IMR-90 (cell line): Measurements from ENCODE around the gene SPAG5. TPM values are rescaled to one million over a fixed set of nuclear protein-coding genes. Genes with fewer than 3 reads are reported as not detected.

Source experiments
- ATAC-seq: fragments of 200-7000 bp; cut with Tn5 transposase; 2 replicates; pipeline ENCODE4 v1.9.1; 2020; ENCODE audit warnings: low read depth, mild to moderate bottlenecking, moderate library complexity
- BruUV-seq: library from RNA; stranded (reverse); fragments of 400-500 nt; replicated peaks from 2 replicates; lab custom pipeline; 2021; lab: Mats Ljungman, UMichigan
- CTCF ChIA-PET: fragments of 300-600 bp; formaldehyde crosslinking; extraction: SDS; loops from one replicate; lab custom pipeline; 2021; ENCODE audit warnings: antibody characterized with exemption; lab: Yijun Ruan, JAX
- POLR2A ChIA-PET: fragments of 300-600 bp; sonication (Branson Sonifier 250); formaldehyde crosslinking; loops from one replicate; lab custom pipeline; 2022; ENCODE audit warnings: antibody characterized with exemption; ENCODE audit not compliant: unreplicated experiment; lab: Charles Lee
- DNase-seq: peaks from one replicate; pipeline ENCODE4 v3.0.0; 2013
- H2AFZ ChIP-seq: replicated peaks from 2 replicates; pipeline ENCODE3; 2013; ENCODE audit warnings: low read length, mild to moderate bottlenecking; ENCODE audit not compliant: poor library complexity
- H2AK5ac ChIP-seq: 2 replicates; pipeline ENCODE4 v1.6.1; 2013; ENCODE audit warnings: low read depth, low read length, inconsistent platforms
- H2AK9ac ChIP-seq: replicated peaks from 2 replicates; pipeline ENCODE3; 2013; ENCODE audit warnings: mild to moderate bottlenecking, low read depth, low read length, moderate library complexity; ENCODE audit not compliant: poor library complexity
- H2BK120ac ChIP-seq: 2 replicates; pipeline ENCODE4 v1.6.1; 2013; ENCODE audit warnings: low read depth, low read length, inconsistent platforms
- H2BK15ac ChIP-seq: 3 replicates; pipeline ENCODE4 v1.6.1; 2013; ENCODE audit warnings: low read depth, low read length, inconsistent platforms
- H2BK20ac ChIP-seq: 2 replicates; pipeline ENCODE4 v1.6.1; 2013; ENCODE audit warnings: low read depth, mild to moderate bottlenecking, inconsistent platforms, low read length, moderate library complexity
- H2BK5ac ChIP-seq: 2 replicates; pipeline ENCODE4 v1.6.1; 2013; ENCODE audit warnings: mild to moderate bottlenecking, low read depth, low read length, inconsistent platforms; ENCODE audit not compliant: poor library complexity, severe bottlenecking
- H3K14ac ChIP-seq: replicated peaks from 2 replicates; pipeline ENCODE4 v1.6.1; 2013; ENCODE audit warnings: low read depth, low read length, inconsistent platforms
- H3K18ac ChIP-seq: 2 replicates; pipeline ENCODE4 v1.6.1; 2013; ENCODE audit warnings: low read depth, low read length, control low read depth
- H3K23ac ChIP-seq: 2 replicates; pipeline ENCODE4 v1.6.1; 2013; ENCODE audit warnings: low read depth, low read length, inconsistent platforms
- H3K27ac ChIP-seq: 2 replicates; pipeline ENCODE4 v1.5.1; 2013; ENCODE audit warnings: mild to moderate bottlenecking, control low read depth, low read length; ENCODE audit not compliant: insufficient read depth
- H3K27me3 ChIP-seq: 2 replicates; pipeline ENCODE4 v1.6.1; 2013; ENCODE audit warnings: low read length; ENCODE audit not compliant: control insufficient read depth, insufficient read depth
- H3K36me3 ChIP-seq: 2 replicates; pipeline ENCODE4 v1.6.1; 2013; ENCODE audit warnings: low read length, mixed read lengths; ENCODE audit not compliant: control insufficient read depth, insufficient read depth
- H3K4ac ChIP-seq: 2 replicates; pipeline ENCODE4 v1.6.1; 2013; ENCODE audit warnings: low read depth, low read length, inconsistent platforms
- H3K4me1 ChIP-seq: 2 replicates; pipeline ENCODE4 v1.6.1; 2013; ENCODE audit warnings: low read length, mixed read lengths; ENCODE audit not compliant: control insufficient read depth, insufficient read depth
- H3K4me2 ChIP-seq: 2 replicates; pipeline ENCODE4 v1.6.1; 2013; ENCODE audit warnings: low read depth, mild to moderate bottlenecking, control low read depth, low read length, moderate library complexity
- H3K4me3 ChIP-seq: 2 replicates; pipeline ENCODE4 v1.5.1; 2013; ENCODE audit warnings: low read depth, mild to moderate bottlenecking, control low read depth, low read length, moderate library complexity; ENCODE audit not compliant: insufficient read depth
- H3K56ac ChIP-seq: 2 replicates; pipeline ENCODE4 v1.6.1; 2013; ENCODE audit warnings: low read length, inconsistent platforms; ENCODE audit not compliant: insufficient read depth; ENCODE audit errors: extremely low read depth
- H3K79me1 ChIP-seq, 2 experiments: 2 replicates each; pipeline ENCODE4 v1.6.1; 2013; ENCODE audit warnings: low read length in 2 of 2, inconsistent platforms in 1 of 2, low read depth in 1 of 2
- H3K9ac ChIP-seq: 2 replicates; pipeline ENCODE4 v1.6.1; 2013; ENCODE audit warnings: low read depth, low read length, control low read depth
- H3K9me1 ChIP-seq: 2 replicates; pipeline ENCODE4 v1.6.1; 2013; ENCODE audit warnings: low read length, inconsistent platforms; ENCODE audit not compliant: insufficient read depth
- H3K9me3 ChIP-seq: 2 replicates; pipeline ENCODE4 v1.6.1; 2013; ENCODE audit warnings: low read length; ENCODE audit not compliant: control insufficient read depth, insufficient read depth
- H4K20me1 ChIP-seq: 2 replicates; pipeline ENCODE4 v1.6.1; 2013; ENCODE audit warnings: low read length, inconsistent platforms; ENCODE audit not compliant: insufficient read depth
- H4K5ac ChIP-seq: 2 replicates; pipeline ENCODE4 v1.6.1; 2013; ENCODE audit warnings: mild to moderate bottlenecking, low read depth, low read length, control low read depth
- H4K8ac ChIP-seq, 2 experiments: 2 replicates each; pipeline ENCODE4 v1.6.1; 2013; ENCODE audit warnings: low read depth in 2 of 2, low read length in 2 of 2, control low read depth in 1 of 2, inconsistent platforms in 1 of 2
- H4K91ac ChIP-seq: 2 replicates; pipeline ENCODE4 v1.6.1; 2013; ENCODE audit warnings: low read depth, low read length, inconsistent platforms; ENCODE audit not compliant: insufficient read depth
- BHLHE40 ChIP-seq: fragments of 150-350 bp; IDR thresholded peaks from 2 replicates; pipeline ENCODE4 v1.6.1; 2016; ENCODE audit warnings: mild to moderate bottlenecking, low read depth, low read length
- CEBPB ChIP-seq: IDR thresholded peaks from 2 replicates; pipeline ENCODE4 v1.6.1; 2012; ENCODE audit warnings: low read depth, low read length, improper control_type of control experiment
- CHD1 ChIP-seq: IDR thresholded peaks from 2 replicates; pipeline ENCODE4 v1.6.1; 2012; ENCODE audit warnings: low read depth, low read length, improper control_type of control experiment
- CTCF ChIP-seq: conservative IDR thresholded peaks from 2 replicates; pipeline ENCODE4 v1.5.1; 2012; ENCODE audit warnings: mild to moderate bottlenecking, low read depth, low read length, improper control_type of control experiment
- ELK1 ChIP-seq: fragments of 150-350 bp; IDR thresholded peaks from 2 replicates; pipeline ENCODE4 v1.6.1; 2016; ENCODE audit warnings: low read depth, mild to moderate bottlenecking, low read length, moderate library complexity, borderline replicate concordance
- FOS ChIP-seq: fragments of 150-350 bp; IDR thresholded peaks from 2 replicates; pipeline ENCODE4 v1.6.1; 2016; ENCODE audit warnings: low read depth, low read length
- MAFK ChIP-seq: IDR thresholded peaks from 2 replicates; pipeline ENCODE4 v1.6.1; 2012; ENCODE audit warnings: low read depth, low read length, improper control_type of control experiment
- MAZ ChIP-seq: IDR thresholded peaks from 2 replicates; pipeline ENCODE4 v1.6.1; 2012; ENCODE audit warnings: low read depth, mild to moderate bottlenecking, low read length, improper control_type of control experiment, moderate library complexity, borderline replicate concordance
- MXI1 ChIP-seq: IDR thresholded peaks from 2 replicates; pipeline ENCODE4 v1.6.1; 2012; ENCODE audit warnings: low read depth, mild to moderate bottlenecking, low read length, moderate library complexity, borderline replicate concordance
- NFE2L2 ChIP-seq: fragments of 150-350 bp; IDR thresholded peaks from 2 replicates; pipeline ENCODE4 v1.6.1; 2016; ENCODE audit warnings: low read depth, mild to moderate bottlenecking, low read length
- RAD21 ChIP-seq: IDR thresholded peaks from 2 replicates; pipeline ENCODE4 v1.6.1; 2012; ENCODE audit warnings: low read length, improper control_type of control experiment
- RCOR1 ChIP-seq: IDR thresholded peaks from 2 replicates; pipeline ENCODE4 v1.6.1; 2012; ENCODE audit warnings: mild to moderate bottlenecking, low read length, improper control_type of control experiment; ENCODE audit not compliant: insufficient replicate concordance
- RFX5 ChIP-seq: IDR thresholded peaks from 2 replicates; pipeline ENCODE4 v1.8.0; 2012; ENCODE audit warnings: low read depth, mild to moderate bottlenecking, low read length, moderate library complexity
- USF2 ChIP-seq: fragments of 150-350 bp; IDR thresholded peaks from 2 replicates; pipeline ENCODE4 v1.6.1; 2017; ENCODE audit warnings: mild to moderate bottlenecking, antibody characterized with exemption, low read length, low read depth
- WGBS, 2 experiments: methylation state at CpG; one replicate each; pipeline versions ENCODE4 v1.1.5 to v1.1.7; 2013; ENCODE audit warnings: missing lambda C conversion rate in 2 of 2; ENCODE audit not compliant: insufficient read length in 1 of 2; ENCODE audit errors: extremely low coverage in 2 of 2; 5-methylcytosine and 5-hydroxymethylcytosine counted together
- dilution Hi-C: fragments of 300-500 bp; cut with HindIII; formaldehyde crosslinking; loops from one replicate; pipeline ENCODE4 v1.14.3; 2018; ENCODE audit warnings: low sequenced_read_pairs; ENCODE audit not compliant: unreplicated experiment
- in situ Hi-C: fragments of 300-500 bp; cut with MboI; formaldehyde crosslinking; loops from 3 replicates; pipeline ENCODE4 v1.14.3; 2019; ENCODE audit warnings: low sequenced_read_pairs, inconsistent platforms, mixed read lengths
- intact Hi-C: fragments of 100-400 bp; cut with micrococcal nuclease; formaldehyde crosslinking; loops from 2 replicates; pipeline ENCODE4 v1.10.0; 2022
- polyA plus RNA-seq, 3 experiments: library from polyadenylated mRNA; depleted of rRNA; stranded (reverse); fragments of >200 nt; gene quantifications; 2 replicates each; pipeline ENCODE4 v1.2.3, GENCODE V29; 2012; ENCODE audit warnings: low replicate concordance in 1 of 3
- total RNA-seq: library from RNA; depleted of rRNA; stranded (reverse); fragments of >200 nt; gene quantifications from 2 replicates; pipeline ENCODE4 v1.2.3, GENCODE V29; 2012

Gene SPAG5
- total and polyA plus RNA-seq, 2 of the 4 experiments (the other 2 are of a cell fraction) = 40.3 to 60.8 TPM

- intact Hi-C loops = no loop called here
- no peak overlapping the region for H2BK120ac ChIP-seq
- peak overlapping the region; percentile 72; the same call in 1 of the 2 replicates for H3K4me3 ChIP-seq
- no peaks in the 10 kb centered on the region for H3K9me1 ChIP-seq
- no peaks in the 10 kb centered on the region for H3K9me3 ChIP-seq
- BruUV-seq = TSS peak; percentile 31
- peak overlapping the region; percentile 59; the same call in 1 of the 2 replicates for H4K91ac ChIP-seq
- H3K27ac ChIP-seq = no peak overlapping the region
- H2AK5ac ChIP-seq = no peak overlapping the region
- peaks cover 4% of the 10 kb centered on the region for H3K36me3 ChIP-seq
- no peak overlapping the region for H2BK20ac ChIP-seq
- no peak overlapping the region for H4K5ac ChIP-seq
- H3K56ac ChIP-seq = no peak overlapping the region
- peak overlapping the region; percentile 73 for H3K14ac ChIP-seq
- no peak overlapping the region for H2BK15ac ChIP-seq
- H4K20me1 ChIP-seq = peaks cover 3% of the 10 kb centered on the region; the same call in 1 of the 2 replicates
- H3K79me1 ChIP-seq = peaks cover 16 to 32% of the 10 kb centered on the region in 2 experiments; a peak in 3 of 4 replicates
- ATAC-seq = no peak
- peak overlapping the region; percentile 54 for H3K23ac ChIP-seq
- DNase-seq = no peak
- peak overlapping the region; percentile 41 for H3K4me2 ChIP-seq
- ChIA-PET CTCF (interaction anchor here (0.6 to 0.7 kb wide), 2 partner anchors 13 to 304 kb away, joined by 3 read pairs; no protein-coding TSS in a partner anchor), POLR2A (no interaction called here)
- H3K9ac ChIP-seq = peak overlapping the region; percentile 53; the same call in 1 of the 2 replicates
- in situ Hi-C loops = no loop called here
- no CpG with 5 or more reads among the region's 5 CpGs for WGBS, 2 experiments
- no peak overlapping the region for H2BK5ac ChIP-seq
- dilution Hi-C loops = no loop called here
- H3K18ac ChIP-seq = no peak overlapping the region
- H3K27me3 ChIP-seq = no peaks in the 10 kb centered on the region
- no peak overlapping the region; the same call in 1 of the 2 replicates for H3K4ac ChIP-seq
- H3K4me1 ChIP-seq = peaks cover 2% of the 10 kb centered on the region
- peak overlapping the region in 1 of 2 experiments; percentile 20; a peak in 2 of 4 replicates for H4K8ac ChIP-seq
- no peak overlapping the region for H2AFZ ChIP-seq
- no peak overlapping the region for H2AK9ac ChIP-seq
- TF ChIP-seq USF2 = no peak
- no peak for TF ChIP-seq MAZ
- no peak for TF ChIP-seq NFE2L2
- TF ChIP-seq CEBPB = no peak
- TF ChIP-seq CHD1 = no peak
- no peak for TF ChIP-seq ELK1
- TF ChIP-seq RAD21 = no peak
- no peak for TF ChIP-seq RFX5
- TF ChIP-seq CTCF = no peak
- TF ChIP-seq MXI1 = no peak
- TF ChIP-seq MAFK = no peak
- no peak for TF ChIP-seq BHLHE40
- TF ChIP-seq RCOR1 = no peak
- TF ChIP-seq FOS = no peak
Observed at GRCh38 chr17:28597606-28598383, 1.0 kb downstream of the SPAG5 start.
